ENCODE data around the gene TCEA2.

DNA sequence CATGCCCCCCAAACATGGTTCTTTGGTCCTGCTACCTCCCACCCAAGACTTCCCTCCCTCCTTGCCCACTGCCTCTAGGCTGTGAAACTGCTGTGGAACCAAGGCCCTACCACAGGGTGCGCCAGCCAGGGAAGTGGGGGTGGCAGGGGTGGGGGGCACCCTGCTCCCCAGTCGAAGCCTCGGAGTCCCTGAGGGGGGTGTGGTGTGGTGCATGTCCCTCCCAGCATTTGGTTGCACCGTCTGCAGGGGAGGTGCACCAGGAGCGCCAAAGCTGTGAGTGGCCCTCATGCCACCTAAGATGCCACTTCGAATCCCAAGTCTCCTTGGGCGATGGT is 14.5 kb downstream of the TCEA2 start:
- TF ChIP-seq, protein P1, sequence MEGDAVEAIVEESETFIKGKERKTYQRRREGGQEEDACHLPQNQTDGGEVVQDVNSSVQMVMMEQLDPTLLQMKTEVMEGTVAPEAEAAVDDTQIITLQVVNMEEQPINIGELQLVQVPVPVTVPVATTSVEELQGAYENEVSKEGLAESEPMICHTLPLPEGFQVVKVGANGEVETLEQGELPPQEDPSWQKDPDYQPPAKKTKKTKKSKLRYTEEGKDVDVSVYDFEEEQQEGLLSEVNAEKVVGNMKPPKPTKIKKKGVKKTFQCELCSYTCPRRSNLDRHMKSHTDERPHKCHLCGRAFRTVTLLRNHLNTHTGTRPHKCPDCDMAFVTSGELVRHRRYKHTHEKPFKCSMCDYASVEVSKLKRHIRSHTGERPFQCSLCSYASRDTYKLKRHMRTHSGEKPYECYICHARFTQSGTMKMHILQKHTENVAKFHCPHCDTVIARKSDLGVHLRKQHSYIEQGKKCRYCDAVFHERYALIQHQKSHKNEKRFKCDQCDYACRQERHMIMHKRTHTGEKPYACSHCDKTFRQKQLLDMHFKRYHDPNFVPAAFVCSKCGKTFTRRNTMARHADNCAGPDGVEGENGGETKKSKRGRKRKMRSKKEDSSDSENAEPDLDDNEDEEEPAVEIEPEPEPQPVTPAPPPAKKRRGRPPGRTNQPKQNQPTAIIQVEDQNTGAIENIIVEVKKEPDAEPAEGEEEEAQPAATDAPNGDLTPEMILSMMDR (IDR thresholded peaks at IDR 0.05), result no peak
- TF ChIP-seq POLR2AphosphoS5 (IDR thresholded peaks at IDR 0.05) (no peak), EP300 (IDR thresholded peaks at IDR 0.05) (no peak), POLR2A (IDR thresholded peaks at IDR 0.05; ENCODE audit: low read depth) (no peak)

Data from esophagus muscularis mucosa (tissue), 4 donors.